Measurements from ENCODE around the gene CCL22. TPM values are rescaled to one million over a fixed set of nuclear protein-coding genes. Genes with fewer than 3 reads are reported as not detected.

CCL22 gene
- total RNA-seq, 1 donor from 2014 or later: not detected

GRCh38 chr16:57411362-57411976 is 52.9 kb downstream of the CCL22 start:
- no peak for DNase-seq (ENCODE audit: low spot score)
- Mint-ChIP-seq H3K9me3 (ENCODE audit: low read depth) (no peaks in the 10 kb centered on the region), H3K27ac (ENCODE audit: unreplicated experiment) (no peak overlapping the region), H3K4me1 (ENCODE audit: low read depth) (peaks cover 6% of the 10 kb centered on the region), H3K27me3 (ENCODE audit: low read depth) (peaks cover 2% of the 10 kb centered on the region), H3K4me3 (ENCODE audit: unreplicated experiment) (no peak overlapping the region), H3K36me3 (ENCODE audit: low read depth) (no peaks in the 10 kb centered on the region)
- TF ChIP-seq CTCF (IDR thresholded peaks at IDR 0.05): no peak

GRCh38 chr16:57412584-57412983 is 54.0 kb downstream of the CCL22 start:
- Mint-ChIP-seq H3K27me3 (ENCODE audit: low read depth) (peaks cover 2% of the 10 kb centered on the region), H3K4me3 (ENCODE audit: unreplicated experiment) (no peak overlapping the region), H3K4me1 (ENCODE audit: low read depth) (peaks cover 14% of the 10 kb centered on the region), H3K36me3 (ENCODE audit: low read depth) (no peaks in the 10 kb centered on the region), H3K9me3 (ENCODE audit: low read depth) (no peaks in the 10 kb centered on the region), H3K27ac (ENCODE audit: unreplicated experiment) (no peak overlapping the region)
- TF ChIP-seq CTCF (IDR thresholded peaks at IDR 0.05): no peak
- DNase-seq (ENCODE audit: low spot score): no peak

GRCh38 chr16:57413301-57413730 is 54.7 kb downstream of the CCL22 start:
- no peak for TF ChIP-seq CTCF (IDR thresholded peaks at IDR 0.05)
- H3K27me3 Mint-ChIP-seq (ENCODE audit: low read depth): peaks cover 2% of the 10 kb centered on the region
- H3K4me3 Mint-ChIP-seq (ENCODE audit: unreplicated experiment): no peak overlapping the region
- peaks cover 19% of the 10 kb centered on the region for H3K4me1 Mint-ChIP-seq (ENCODE audit: low read depth)
- DNase-seq (ENCODE audit: low spot score): no peak
- H3K27ac Mint-ChIP-seq (ENCODE audit: unreplicated experiment): no peak overlapping the region
- H3K36me3 Mint-ChIP-seq (ENCODE audit: low read depth): no peaks in the 10 kb centered on the region
- no peaks in the 10 kb centered on the region for H3K9me3 Mint-ChIP-seq (ENCODE audit: low read depth)

GRCh38 chr16:57413733-57414132 is 55.1 kb downstream of the CCL22 start:
- TF ChIP-seq CTCF (IDR thresholded peaks at IDR 0.05): no peak
- H3K27me3 Mint-ChIP-seq (ENCODE audit: low read depth): peaks cover 2% of the 10 kb centered on the region
- DNase-seq (ENCODE audit: low spot score): no peak

More at GRCh38 chr16:57413733-57414132, 55.1 kb downstream of the CCL22 start:
- H3K27ac Mint-ChIP-seq (ENCODE audit: unreplicated experiment): no peak overlapping the region
- H3K4me3 Mint-ChIP-seq (ENCODE audit: unreplicated experiment): no peak overlapping the region
- H3K9me3 Mint-ChIP-seq (ENCODE audit: low read depth): no peaks in the 10 kb centered on the region
- no peaks in the 10 kb centered on the region for H3K36me3 Mint-ChIP-seq (ENCODE audit: low read depth)
- peaks cover 22% of the 10 kb centered on the region for H3K4me1 Mint-ChIP-seq (ENCODE audit: low read depth)

Other genes with a start within 250 kb of the CCL22 start
- gene PSME3IP1, start 172.7 kb upstream of the CCL22 start, total RNA-seq: 51.3 to 65.5 TPM (median 56.8 TPM) in 3 replicates
- gene RSPRY1, start 172.5 kb upstream of the CCL22 start, total RNA-seq: 38.9 to 48.7 TPM (median 42.6 TPM) in 3 replicates
- gene ARL2BP, start 113.5 kb upstream of the CCL22 start, total RNA-seq: 69.5 to 89.1 TPM (median 70.1 TPM) in 3 replicates
- 0.02 TPM in 1 of 3 replicates, not detected in the others for gene PLLP, start 74.1 kb upstream of the CCL22 start, total RNA-seq
- gene CX3CL1, start 13.7 kb downstream of the CCL22 start, total RNA-seq: 11.2 to 47.9 TPM (median 46.0 TPM) in 3 replicates
- not detected in 3 replicates for gene CCL17, start 46.0 kb downstream of the CCL22 start, total RNA-seq
- 43.3 to 48.9 TPM (median 46.8 TPM) in 3 replicates for gene CIAPIN1, start 88.6 kb downstream of the CCL22 start, total RNA-seq
- gene COQ9, start 88.7 kb downstream of the CCL22 start, total RNA-seq: 30.9 to 40.8 TPM (median 31.6 TPM) in 3 replicates
- 38.6 to 53.0 TPM (median 44.8 TPM) in 3 replicates for gene POLR2C, start 103.9 kb downstream of the CCL22 start, total RNA-seq
- 23.7 to 28.5 TPM (median 26.4 TPM) in 3 replicates for gene DOK4, start 127.7 kb downstream of the CCL22 start, total RNA-seq
- 20.9 to 27.2 TPM (median 22.4 TPM) in 3 replicates for gene CCDC102A, start 177.8 kb downstream of the CCL22 start, total RNA-seq
- not detected in 3 replicates for gene ADGRG5, start 183.9 kb downstream of the CCL22 start, total RNA-seq

Measured in chondrocyte (in vitro differentiated cells).